Parathyroid adenoma (tissue), 2 donors: Measurements from ENCODE around the gene PPP6R2.
A peak's percentile ranks its signal among the peaks of the same experiment; 100 is the strongest.
"Not testable (repeated sequence)": the region's sequence is repeated elsewhere in the genome, so short reads cannot be mapped to it uniquely, and the experiment has no call there.

ENCODE experiments used
- H2AFZ ChIP-seq: fragments of 300-600 bp; sonication (generic); one replicate; pipeline ENCODE4 v1.7.0; 2017; ENCODE audit warnings: antibody characterized with exemption, mild to moderate bottlenecking
- H3K27ac ChIP-seq: fragments of 300-600 bp; sonication (generic); one replicate; pipeline ENCODE4 v1.7.0; 2017
- H3K27me3 ChIP-seq: fragments of 300-600 bp; sonication (generic); one replicate; pipeline ENCODE4 v1.7.0; 2017; ENCODE audit warnings: low read length; ENCODE audit not compliant: control insufficient read depth, insufficient read depth
- H3K36me3 ChIP-seq: fragments of 300-600 bp; sonication (generic); one replicate; pipeline ENCODE4 v1.7.0; 2017; ENCODE audit warnings: low read length; ENCODE audit not compliant: control insufficient read depth, insufficient read depth
- H3K4me1 ChIP-seq: fragments of 300-600 bp; sonication (generic); one replicate; pipeline ENCODE4 v1.7.0; 2017; ENCODE audit warnings: control low read depth
- H3K4me2 ChIP-seq: fragments of 300-600 bp; sonication (generic); one replicate; pipeline ENCODE4 v1.7.0; 2017; ENCODE audit warnings: low read length
- H3K4me3 ChIP-seq: fragments of 300-600 bp; sonication (generic); one replicate; pipeline ENCODE4 v1.7.0; 2017; ENCODE audit warnings: low read depth, low read length
- H3K79me2 ChIP-seq: fragments of 300-600 bp; sonication (generic); one replicate; pipeline ENCODE4 v1.7.0; 2017; ENCODE audit warnings: control low read depth
- H3K9ac ChIP-seq: fragments of 300-600 bp; sonication (generic); one replicate; pipeline ENCODE4 v1.7.0; 2017; ENCODE audit warnings: mild to moderate bottlenecking
- H3K9me3 ChIP-seq: fragments of 300-600 bp; sonication (generic); one replicate; pipeline ENCODE4 v1.7.0; 2017; ENCODE audit warnings: low read length; ENCODE audit not compliant: control insufficient read depth
- CTCF ChIP-seq: fragments of 300-600 bp; sonication (generic); IDR thresholded peaks from one replicate; pipeline ENCODE4 v1.7.0; 2017; ENCODE audit warnings: antibody characterized with exemption, mild to moderate bottlenecking
- donor health status: primary hyperparathyroidism.

The PPP6R2 gene

GRCh38 chr22:50320671-50321325 is 22.3 kb upstream of the PPP6R2 start:
- Histone ChIP-seq H2AFZ (no peak overlapping the region), H3K27ac (no peak overlapping the region), H3K4me2 (no peak overlapping the region), H3K9me3 (no peaks in the 10 kb centered on the region), H3K4me3 (no peak overlapping the region), H3K79me2 (no peaks in the 10 kb centered on the region), H3K36me3 (no peaks in the 10 kb centered on the region), H3K4me1 (no peaks in the 10 kb centered on the region), H3K9ac (no peak overlapping the region), H3K27me3 (no peaks in the 10 kb centered on the region)
- no peak for TF ChIP-seq CTCF

GRCh38 chr22:50322382-50323104 is 20.6 kb upstream of the PPP6R2 start:
- H3K4me1 ChIP-seq, H3K9ac ChIP-seq, H3K79me2 ChIP-seq, H3K36me3 ChIP-seq, H3K4me2 ChIP-seq, H2AFZ ChIP-seq, H3K27ac ChIP-seq, H3K27me3 ChIP-seq, H3K9me3 ChIP-seq, H3K4me3 ChIP-seq: not testable (repeated sequence)

GRCh38 chr22:50323900-50324299 is 19.2 kb upstream of the PPP6R2 start:
- Histone ChIP-seq H3K4me1 (no peaks in the 10 kb centered on the region), H3K4me3 (no peak overlapping the region)
- no peak for TF ChIP-seq CTCF

GRCh38 chr22:50325444-50326224 is 17.5 kb upstream of the PPP6R2 start:
- no peak overlapping the region for H3K4me3 ChIP-seq

More at GRCh38 chr22:50323900-50324299, 19.2 kb upstream of the PPP6R2 start:
- Histone ChIP-seq H3K27me3 (no peaks in the 10 kb centered on the region), H3K4me2 (no peak overlapping the region), H3K27ac (no peak overlapping the region), H3K9me3 (no peaks in the 10 kb centered on the region), H3K9ac (no peak overlapping the region), H2AFZ (no peak overlapping the region), H3K36me3 (no peaks in the 10 kb centered on the region), H3K79me2 (no peaks in the 10 kb centered on the region)

More at GRCh38 chr22:50325444-50326224, 17.5 kb upstream of the PPP6R2 start:
- no peak for TF ChIP-seq CTCF
- Histone ChIP-seq H3K9me3 (no peaks in the 10 kb centered on the region), H3K27ac (no peak overlapping the region), H2AFZ (no peak overlapping the region), H3K27me3 (no peaks in the 10 kb centered on the region), H3K9ac (no peak overlapping the region), H3K36me3 (no peaks in the 10 kb centered on the region), H3K4me1 (no peaks in the 10 kb centered on the region), H3K4me2 (peak overlapping the region; percentile 79), H3K79me2 (no peaks in the 10 kb centered on the region)
